Measurements from ENCODE around the gene HDAC10.

HDAC10 gene

DNA sequence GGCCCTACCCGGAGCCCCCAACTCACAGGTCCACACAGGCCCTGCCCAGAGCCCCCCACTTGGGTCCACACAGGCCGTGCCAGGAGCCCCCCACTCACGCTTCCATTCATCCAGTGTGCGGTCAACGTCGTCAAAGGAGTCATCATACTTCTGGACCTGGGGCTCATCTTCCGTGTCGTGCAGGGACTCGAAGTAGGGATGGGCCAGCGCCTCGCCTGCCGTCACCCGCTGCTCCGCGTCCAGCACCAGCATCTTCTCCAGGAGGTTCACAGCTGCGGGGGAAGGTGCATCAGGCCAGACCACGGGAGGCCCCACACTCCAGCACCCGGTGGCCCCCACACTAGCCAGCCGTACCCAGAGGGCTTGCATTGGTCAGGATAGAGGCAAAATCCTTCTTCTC lies 4.0 kb upstream of the HDAC10 start:
- DNase-seq, result no peak

DNA sequence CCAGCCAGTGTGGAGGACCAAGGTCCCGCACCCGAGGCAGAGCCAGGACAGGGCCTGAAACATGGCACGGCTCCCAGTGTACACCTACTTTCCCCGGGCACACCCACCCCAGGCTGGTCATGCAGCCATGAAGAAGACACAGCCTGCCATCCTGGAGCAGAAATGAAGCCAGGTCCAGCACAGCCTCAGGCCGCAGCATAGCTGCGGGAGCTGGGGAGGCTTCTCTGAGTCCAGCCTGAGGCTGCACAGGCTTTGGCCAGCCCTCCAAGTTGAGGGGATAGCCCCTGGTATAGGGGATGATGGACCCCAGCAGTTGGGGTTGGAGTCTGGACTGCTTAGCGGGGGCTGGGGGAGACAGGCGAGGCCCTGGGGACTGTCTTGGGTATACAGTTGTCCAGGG lies 2.9 kb upstream of the HDAC10 start:
- no peak for DNase-seq

DNA sequence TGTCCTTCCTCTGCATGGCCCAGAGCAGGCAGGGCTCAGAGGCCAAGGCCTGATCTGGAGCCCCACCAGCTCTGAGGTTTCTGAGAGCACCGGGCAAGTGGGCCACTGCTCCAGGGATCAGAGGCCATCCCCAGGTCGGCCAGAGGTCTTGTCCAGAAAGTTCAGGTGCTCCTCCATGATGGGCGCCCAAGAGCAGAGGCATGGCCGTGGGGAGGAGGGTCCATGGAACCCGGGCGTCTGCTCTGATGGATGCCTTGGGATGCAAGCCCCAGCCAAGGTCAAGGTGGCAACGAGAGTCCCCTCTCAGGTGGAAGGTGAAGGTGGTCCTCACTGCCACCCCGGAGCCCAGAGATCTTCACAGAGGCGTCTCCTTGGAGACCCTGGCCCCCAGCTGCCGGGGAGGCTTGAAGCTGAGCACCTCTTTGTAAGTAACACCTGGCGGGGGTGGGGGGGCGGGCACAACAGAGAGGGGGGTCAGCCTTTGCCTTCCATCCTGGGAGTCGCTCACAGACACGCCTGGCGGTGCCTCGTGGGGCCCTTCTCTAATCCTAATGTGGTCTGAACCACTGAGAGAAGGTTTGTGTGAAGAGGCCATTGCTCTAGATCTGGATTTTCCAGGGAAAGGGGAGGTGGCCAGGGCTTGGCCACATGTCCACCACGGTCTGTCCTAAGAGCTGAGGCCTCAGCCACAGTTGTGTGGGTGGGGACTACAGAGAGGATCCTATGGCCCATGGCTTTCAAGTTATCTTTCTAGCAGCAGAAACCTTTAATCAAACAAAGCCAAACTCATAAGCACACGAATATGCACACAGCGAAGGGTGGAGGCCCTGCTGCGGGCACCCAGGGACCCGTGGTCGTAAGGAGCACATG lies 2.2 kb upstream of the HDAC10 start:
- no peak for DNase-seq

DNA sequence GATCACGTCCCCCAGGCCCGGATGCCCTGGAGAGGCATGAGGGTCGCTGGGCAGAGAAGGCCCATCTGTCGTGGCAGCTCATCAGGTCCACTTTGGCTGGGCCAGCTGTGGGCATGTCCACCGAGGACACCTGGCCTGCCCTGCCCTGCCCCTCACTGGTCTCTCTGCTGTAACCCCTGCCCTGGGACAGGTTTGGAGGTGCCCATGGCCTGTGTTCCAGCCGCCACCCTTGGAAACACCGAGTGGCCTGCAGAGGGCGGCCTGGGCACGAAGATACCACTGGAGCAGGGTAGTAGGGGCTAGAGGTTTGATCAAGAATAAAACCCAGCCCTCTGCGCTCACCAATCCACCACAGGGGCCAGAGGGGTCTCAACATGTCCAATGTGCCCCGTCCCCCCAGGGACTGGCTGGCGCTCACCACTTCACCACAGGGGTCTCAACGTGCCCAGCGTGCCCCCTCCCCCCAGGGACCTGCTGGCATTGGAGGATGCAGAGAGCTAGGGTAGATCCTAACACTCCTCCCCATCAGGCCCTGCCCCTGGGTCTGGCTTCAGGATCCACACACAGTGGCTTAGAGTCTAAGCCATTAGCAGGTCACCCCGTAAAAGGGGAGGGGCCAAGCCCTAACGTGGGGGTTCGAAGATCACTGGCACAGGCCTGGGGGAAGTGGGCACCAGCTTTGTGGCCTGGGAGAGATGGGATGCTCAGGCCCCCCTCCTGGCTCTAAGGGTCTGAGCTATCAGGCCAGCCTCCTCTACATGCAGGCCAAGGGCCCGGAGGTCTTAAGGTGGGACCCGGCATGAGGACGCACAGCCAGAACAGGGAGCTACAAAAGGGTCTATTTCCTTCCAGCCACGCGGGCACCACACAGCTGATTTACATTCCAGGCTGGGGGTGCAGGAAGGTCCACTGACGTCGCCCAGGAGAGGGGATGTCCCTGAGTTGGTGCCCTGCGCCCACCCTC lies 1.3 kb upstream of the HDAC10 start:
- DNase-seq, result peak; percentile 77

DNA sequence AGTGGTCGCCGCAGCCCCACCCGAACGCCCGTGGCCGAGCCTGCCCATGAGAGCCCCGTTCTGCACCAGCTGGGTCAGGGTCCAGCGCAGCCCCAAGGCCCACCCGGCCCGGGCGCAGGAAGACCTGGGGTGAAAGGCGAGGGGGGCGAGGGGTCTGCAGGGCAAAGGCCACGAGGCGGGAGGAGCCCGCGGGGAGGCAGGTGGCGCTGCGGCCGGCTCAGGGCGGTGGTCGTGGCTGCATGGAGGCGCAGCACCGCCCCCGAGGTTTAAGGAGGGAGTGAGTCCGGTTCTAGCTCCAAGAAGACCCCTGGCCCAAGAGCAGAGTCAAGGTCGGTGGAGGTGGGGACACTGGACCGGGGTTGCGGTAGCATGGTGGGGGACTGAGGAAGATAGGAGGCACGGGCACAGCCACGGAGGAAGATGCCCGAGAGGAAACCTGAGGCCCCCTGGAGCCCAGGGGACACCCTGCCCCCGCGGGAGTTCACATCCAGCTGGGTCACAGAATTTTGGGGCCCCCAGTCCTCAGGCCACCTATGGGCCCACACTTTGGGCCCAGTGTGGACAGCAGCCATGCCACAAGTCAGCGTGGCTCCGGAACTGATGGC lies 514 bp upstream of the HDAC10 start:
- no peak for DNase-seq

DNA sequence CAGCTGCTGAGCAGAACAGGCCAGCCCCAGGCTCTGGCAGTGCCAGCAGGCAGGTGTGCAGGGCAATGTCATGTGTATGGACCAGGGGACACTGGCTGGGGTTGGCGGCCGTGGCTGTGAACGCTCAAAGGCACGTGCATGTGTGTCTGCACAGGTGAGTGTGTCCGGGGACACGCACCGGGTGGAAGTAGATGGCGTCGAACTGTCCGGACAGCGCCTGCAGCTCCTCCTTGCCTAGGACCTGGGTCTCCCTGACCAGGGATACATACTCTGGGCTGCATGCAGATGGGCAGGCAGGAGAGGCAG lies 863 bp downstream of the HDAC10 start:
- no peak for DNase-seq

DNA sequence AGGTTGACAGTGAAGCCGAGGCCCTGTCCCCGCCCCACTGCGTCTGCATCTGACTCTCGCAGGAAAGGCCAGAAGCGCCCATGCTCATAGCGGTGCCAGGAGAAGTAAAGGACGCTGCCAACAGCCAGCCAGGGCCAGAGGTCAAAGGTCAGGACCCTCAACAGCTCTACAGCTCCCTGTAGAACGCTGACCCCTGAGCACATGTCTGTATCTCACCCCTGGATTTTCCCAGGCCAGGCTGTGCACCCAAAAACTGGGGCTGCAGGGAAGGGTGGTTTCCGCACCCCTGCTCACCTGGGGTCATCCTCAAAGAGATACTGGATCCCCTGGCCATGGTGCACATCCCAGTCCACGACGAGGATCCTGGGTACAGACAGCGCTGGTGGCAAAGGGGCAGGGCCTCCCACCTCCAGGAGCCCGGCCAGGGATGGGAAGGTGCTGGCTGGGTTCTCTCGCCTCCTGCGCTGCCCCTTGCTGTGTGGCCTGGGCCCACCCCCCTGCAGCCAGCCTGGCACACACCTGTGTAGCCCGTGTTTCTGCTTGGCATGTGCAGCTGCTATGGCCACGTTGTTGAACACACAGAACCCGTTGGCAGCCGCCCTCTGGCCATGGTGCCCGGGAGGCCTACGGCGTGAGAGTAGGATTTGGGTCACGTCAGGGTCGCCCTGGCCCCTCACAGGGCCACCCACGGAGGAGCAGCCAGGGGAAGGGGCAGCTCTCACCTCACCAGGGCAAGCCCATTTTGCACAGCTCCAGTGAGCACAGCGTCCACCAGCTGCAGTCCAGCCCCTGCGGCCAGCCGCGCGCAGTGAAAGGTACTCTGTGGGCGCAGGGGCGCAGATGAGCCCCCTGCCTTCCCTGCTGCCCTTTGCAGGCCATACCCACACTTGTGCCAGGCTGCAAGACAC lies 1.5 kb downstream of the HDAC10 start:
- DNase-seq, result no peak

DNA sequence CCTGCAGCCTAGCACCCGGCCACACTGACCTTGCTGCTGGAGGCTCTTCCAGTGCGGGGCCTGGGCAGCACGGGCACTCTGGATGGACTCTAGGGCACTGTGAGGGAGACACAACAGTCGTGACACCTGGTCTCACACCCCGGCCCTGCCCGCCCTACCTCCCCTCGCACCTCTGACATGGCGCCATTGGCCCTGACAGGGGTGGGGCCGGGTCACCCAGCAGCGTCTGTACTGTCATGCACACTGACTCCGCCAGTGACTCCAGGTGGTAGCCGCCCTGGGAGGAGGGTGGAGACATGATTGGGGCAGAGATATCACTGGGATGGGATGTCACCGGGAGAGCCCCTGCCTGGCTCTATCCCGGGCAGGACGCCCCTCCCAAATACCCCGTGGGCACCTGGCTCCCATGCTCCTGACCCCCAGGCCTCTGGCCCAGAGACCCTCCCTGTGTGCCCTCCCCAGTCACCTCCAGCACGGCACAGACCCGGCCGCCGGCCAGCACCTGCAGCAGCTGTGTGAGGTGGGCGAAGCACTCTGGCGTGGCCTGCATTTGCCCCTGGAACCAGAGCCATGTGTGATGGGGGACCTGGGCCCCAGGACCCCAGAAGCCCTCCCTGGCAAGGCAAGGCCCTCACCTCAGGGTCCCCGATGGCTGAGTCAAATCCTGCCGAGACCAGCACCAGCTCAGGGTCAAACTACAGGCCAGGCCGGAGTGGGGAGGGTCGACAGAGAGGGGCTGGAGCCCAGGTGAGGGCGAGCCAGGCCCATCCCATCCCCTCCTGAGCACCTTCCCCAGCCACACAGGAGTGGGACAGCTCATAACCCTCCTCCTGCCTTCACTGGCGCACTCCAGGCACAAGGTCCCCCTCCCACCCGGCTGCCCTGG lies 2.6 kb downstream of the HDAC10 start:
- no peak for DNase-seq

DNA sequence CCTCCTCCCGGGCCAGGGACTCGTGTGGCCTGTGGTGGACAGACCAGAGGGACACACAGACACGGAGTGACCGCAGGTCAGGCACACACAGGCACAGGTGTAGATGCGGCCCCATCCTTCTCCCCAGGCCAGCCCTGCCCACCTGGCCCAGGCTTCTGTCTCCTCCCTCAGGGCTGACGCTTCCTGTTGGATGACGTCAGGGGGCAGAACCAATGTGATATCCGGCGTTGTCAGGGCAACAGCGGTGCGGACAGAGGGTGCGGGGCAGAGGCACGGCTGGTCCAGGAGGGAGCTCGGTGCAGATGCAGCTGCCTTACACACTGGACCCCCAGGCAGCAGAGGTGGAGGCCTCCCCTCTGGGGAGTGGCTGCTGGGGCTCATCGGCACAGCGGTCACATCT lies 3.3 kb downstream of the HDAC10 start:
- DNase-seq, result peak; percentile 54

DNA sequence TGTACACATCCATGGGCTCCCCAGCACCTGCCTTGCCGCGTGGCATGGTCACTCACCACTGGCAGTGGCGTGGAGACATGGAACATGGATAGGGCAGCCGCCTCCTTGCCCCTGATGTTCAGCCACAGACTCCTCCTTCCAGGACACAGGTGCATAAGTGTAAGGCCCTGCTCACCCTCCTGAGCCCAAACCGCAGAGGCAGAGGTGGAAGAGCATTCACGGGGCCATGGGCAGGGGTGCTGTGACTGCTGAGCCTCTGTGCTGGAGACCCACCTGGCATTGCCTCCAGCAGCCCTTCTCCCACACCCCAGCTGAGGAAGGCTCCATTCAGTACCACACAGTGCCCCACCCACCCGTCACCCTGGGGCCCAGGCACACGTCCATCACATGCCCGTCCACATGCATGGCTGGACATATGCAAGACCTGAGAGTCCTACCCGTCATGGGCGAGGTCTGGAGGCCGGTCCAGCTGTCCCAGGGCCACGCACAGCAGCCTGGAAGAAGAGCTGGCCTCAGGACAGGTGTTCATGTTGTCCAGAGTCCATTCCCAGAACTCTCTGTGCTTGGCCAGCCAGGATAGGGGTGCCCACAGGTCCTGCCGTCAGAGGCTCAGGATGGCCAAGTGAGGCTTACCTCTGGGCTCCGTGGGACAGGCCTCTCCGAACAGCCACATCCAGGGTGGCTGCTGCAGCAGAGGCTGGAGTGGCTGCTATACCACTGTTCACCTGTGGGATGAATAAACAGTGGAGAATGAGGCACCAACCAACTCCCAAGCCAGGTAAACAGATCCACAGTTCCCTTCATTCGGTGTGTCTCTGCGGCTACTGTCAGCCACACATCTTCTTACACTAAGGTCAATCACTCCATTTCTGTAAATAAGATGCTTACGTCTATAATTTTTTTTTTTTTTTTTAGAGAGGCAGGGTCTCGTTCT lies 4.6 kb downstream of the HDAC10 start:
- DNase-seq, result no peak

DNA sequence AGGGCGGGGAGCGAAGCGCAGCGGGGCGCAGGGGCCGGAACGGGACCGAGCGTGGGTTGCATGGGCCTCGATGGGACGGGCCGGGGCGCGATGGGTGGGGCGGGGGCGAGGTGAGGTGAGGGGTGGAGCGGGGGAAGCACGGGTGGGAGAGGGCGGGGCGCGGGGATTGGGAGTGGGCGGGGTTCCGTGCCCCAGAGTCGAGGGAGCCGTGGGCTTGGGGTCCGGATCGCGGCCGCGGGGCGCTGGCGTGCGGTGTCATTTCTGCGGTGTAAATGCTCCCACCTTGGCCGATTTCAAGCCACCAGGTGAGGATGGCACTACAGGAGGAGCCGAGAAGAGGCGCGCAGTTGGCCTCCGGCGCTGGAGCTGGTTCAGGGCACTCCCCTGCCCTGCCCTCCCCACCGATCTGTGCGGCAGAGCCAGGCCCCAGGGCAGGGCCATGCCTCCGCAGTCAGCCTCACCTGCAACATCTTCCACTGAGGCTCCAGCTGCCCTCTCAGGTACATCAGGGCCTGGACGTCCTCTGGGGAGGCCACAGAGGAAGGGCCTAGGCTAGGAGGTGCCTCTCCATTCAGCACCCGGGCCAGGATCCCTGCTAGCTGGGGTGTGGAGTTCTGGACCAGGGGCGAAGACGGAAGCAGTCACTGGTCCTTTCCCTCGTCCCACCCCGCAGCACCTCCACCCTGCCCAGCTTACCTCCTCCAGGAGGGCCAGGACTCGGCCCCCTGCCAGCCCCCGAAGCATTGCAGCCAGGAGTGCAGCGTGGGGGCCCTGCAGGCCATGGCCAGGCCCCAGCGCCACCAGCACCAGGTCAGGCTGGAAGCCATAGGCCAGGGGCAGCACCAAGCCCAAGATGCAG lies 5.6 kb downstream of the HDAC10 start:
- DNase-seq, result no peak

DNA sequence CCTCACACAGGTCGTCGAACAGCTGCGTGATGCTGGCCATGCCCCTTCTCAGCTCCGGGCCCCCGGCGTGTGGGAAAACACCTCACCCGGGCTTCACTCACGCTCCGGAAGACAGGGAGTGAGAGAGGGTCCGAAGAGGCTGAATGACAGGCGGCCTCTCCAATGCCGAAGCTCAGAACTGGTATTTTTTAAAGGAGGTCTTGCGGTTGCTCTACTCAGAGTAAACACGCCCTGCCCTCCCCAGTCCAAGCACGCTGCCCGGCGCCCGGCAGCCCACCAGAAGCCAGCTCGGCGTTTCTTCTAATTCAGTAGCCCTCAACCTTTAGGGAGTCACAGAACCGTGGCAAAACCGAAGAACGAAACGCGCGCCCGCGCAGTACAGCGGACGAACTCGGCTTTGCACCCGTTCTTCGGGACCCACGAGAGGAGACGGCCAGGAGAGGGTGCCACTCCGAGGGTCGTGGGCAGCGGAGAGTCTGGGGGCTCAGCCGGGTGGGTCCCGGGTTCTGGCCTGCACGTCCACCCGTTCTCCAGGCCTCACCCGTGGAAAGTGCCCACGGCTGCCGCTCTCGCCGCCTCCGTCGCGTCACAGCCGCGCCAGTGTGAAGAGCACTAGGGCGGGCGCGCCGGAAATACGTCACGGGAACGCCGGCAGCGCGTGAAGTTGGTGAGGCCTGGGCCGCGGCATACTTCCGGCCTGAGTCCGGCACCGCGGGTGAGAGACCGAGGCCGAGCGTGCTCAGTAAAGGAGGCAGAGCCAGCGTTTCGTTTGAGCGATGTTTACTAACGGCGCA lies 6.4 kb downstream of the HDAC10 start, which contains the start of gene TUBGCP6:
Gene TUBGCP6 (minus strand): TSS at position 604 of the 794 bp plus-strand sequence. CDS start 564 bp downstream, at position 40.
- peak; percentile 91 for DNase-seq

DNA sequence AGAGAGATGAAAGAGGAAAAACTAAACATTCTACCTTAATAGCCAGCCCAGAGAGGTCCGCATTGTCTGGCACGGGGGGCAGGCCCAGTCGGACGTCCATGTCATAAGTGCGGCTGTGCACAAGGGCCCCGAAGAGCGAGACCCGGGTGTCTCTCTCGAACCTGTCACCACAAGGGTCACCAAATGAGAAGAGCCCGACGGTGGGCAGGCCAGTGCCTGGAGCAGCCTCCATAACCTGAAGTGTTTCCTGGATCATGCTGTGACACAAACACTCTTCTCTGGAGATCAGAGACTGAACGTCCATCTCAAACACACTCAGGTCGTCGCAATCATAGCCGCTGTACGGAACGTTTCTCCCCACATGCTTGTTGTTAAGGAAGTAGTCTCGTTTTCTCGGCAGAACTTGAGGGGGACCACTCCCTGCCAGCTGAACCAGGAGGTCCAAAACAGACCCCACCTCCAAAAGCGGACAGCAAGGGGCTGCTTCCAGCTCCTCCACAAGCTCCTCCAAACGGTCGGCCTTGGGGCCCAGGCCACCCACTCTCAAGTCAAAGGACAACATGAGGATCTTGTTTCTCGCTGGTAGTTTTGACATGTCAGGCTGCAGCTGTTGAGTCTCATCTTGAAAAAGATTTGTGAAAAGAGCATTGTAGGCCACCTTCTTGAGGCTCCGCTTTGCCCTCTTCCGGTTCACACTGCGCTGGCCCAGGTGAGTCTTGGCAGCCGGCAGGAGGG lies 7.2 kb downstream of the HDAC10 start:
- no peak for DNase-seq

DNA sequence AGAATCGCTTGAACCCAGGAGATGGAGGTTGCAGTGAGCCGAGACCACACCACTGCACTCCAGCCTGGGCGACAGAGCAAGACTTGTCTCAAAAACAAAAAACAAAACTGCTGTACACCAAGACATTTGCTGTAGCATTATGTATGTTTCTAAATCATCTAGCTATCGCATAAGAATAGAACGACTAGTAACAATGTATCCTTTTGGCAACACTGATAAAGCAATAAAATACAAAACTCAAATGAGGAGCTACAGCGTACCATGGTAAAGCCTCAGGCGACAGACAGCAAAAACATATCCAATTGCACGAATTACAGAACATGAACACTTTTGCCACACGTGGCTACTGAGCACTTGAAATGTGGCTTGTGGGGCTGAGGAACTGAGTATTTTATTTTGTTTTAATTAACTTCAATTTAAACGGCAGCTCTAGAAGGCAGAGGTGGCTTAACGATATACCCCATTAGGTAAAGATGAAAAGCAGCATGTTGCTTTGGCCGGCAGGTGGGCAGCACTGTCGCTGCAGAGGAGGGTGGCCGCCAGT lies 8.6 kb downstream of the HDAC10 start:
- no peak for DNase-seq

DNA sequence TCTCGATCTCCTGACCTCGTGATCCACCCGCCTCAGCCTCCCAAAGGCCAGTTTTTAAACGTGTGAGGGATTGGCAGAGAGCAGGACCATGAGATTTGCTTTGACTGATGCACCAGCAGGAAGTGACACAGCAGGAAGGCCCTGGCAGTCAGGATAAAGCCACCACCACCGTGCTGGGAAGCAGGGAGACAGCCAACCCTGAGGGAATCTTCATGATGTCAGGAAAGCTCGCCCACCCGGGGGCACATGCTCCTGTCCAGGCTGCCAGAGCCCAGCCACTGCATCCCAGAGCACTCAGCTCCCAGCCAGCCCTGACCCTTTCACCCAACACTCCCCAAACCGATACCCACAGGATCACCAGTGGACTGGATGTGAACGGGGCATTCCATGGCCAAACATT lies 12.3 kb downstream of the HDAC10 start:
- no peak for DNase-seq

DNA sequence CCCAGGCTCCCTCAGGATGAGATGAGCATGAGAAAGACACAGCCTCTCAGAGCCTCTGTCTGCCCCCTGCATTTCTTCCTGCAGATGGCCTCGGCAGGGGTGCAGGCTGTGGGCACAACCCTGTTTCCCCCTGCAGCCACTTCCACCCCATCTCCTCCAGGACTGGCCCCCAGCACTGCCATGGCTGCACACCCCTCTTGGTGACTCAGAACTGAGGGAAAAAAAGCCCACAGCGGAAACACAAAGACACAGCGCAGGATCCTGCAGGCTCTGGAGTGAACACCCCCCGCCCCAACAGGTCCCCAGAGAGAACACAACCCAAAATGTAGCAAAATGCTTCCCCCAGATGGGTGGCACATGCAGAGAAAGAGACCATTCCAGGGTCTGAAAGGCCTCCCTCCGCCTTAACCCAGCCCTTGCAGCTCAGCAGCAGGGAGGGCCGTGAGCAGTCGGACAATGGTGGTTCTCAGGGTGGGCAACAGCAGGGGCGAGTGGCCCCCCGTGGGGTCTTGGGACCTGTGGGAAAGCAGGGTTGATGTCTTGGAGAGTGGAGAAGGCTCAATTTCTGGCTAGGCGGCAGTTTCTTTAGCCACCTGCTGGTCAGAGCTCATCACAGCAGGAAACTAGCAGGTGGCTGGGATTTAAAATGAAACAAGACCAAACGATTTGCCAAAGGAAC lies 14.2 kb downstream of the HDAC10 start:
- no peak for DNase-seq

DNA sequence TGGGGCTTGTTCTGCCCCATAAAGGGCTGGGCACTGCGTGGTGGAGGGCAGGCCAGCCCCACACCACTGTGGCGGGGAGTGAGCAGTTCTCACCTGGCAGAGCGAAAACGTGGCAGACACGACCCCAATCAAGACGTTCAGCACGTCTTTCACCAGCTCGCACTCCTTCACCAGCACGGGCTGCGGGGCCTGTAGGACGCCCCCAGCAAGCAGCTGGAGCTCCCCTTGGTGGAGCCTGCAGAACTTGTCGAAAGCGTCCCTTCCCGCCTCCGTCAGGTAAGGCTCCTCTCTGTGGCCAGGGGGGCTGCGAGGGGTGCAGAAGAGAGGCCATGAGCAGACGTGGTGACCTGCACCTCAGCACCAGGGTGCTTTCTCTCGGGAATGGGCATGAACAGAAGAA lies 17.8 kb downstream of the HDAC10 start:
- DNase-seq, result no peak

All from activated T-cell treated with anti-CD3 and anti-CD28 coated beads, Interleukin-2, amount 50 U/mL, for 1 hour (primary cell).